Activated CD4-positive, alpha-beta T cell treated with anti-CD3 and anti-CD28 coated beads, Interleukin-2, amount 10 ng/mL, durations not matched to agents 24 days and 14 days (primary cell): ENCODE results near the gene L3HYPDH. TPM values are rescaled to one million over a fixed set of nuclear protein-coding genes. Genes with fewer than 3 reads are reported as not detected.

ENCODE experiments used
- DNase-seq: peaks from one replicate; pipeline ENCODE4 v3.0.0; 2022
- H3K27ac Mint-ChIP-seq: one replicate; pipeline ENCODE4 v1.8.0; 2022; ENCODE audit warnings: mild to moderate bottlenecking, mixed read lengths
- H3K27me3 Mint-ChIP-seq: one replicate; pipeline ENCODE4 v1.8.0; 2022; ENCODE audit warnings: mixed read lengths
- H3K36me3 Mint-ChIP-seq: one replicate; pipeline ENCODE4 v1.8.0; 2022; ENCODE audit warnings: low read depth, mild to moderate bottlenecking, mixed read lengths
- H3K4me1 Mint-ChIP-seq: one replicate; pipeline ENCODE4 v1.8.0; 2021; ENCODE audit warnings: mixed read lengths
- H3K4me3 Mint-ChIP-seq: one replicate; pipeline ENCODE4 v1.8.0; 2022; ENCODE audit warnings: mild to moderate bottlenecking, moderate library complexity, mixed read lengths
- H3K9me3 Mint-ChIP-seq: one replicate; pipeline ENCODE4 v1.8.0; 2021; ENCODE audit warnings: mixed read lengths
- intact Hi-C: fragments of 100-400 bp; cut with micrococcal nuclease; formaldehyde crosslinking; loops from one replicate; pipeline ENCODE4 v1.15.1; 2023
- total RNA-seq: library from RNA; stranded (reverse); gene quantifications from 2 replicates; pipeline ENCODE4 v1.2.3, GENCODE V29; 2022

L3HYPDH gene
- total RNA-seq, 1 donor from 2014 or later: 20.8 TPM

DNA sequence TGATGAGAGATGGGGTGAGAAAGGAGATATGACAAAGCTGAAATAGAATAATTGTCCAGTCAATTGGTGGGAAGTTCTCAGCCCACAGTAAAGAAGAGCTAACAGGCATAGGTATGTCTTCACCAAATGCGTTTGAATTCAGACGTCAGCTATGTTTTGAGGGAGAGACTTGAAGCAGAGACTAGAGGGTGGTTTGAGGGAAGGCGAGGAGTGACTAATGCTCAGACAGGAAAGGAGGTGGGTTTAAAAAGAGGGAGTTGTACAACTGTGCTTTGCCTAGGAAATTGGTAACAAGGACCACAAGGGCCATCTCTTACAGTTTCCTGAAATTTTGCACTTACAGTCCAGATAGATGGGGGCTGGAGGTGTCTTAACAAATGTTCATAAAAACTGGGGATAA, 6.5 kb upstream of the L3HYPDH start:
- H3K4me3 Mint-ChIP-seq: no peak overlapping the region
- intact Hi-C loops: no loop called here
- DNase-seq: no peak
- peaks cover 26% of the 10 kb centered on the region for H3K4me1 Mint-ChIP-seq
- H3K36me3 Mint-ChIP-seq: peaks cover 64% of the 10 kb centered on the region
- no peaks in the 10 kb centered on the region for H3K9me3 Mint-ChIP-seq
- H3K27ac Mint-ChIP-seq: no peak overlapping the region
- H3K27me3 Mint-ChIP-seq: no peaks in the 10 kb centered on the region

DNA sequence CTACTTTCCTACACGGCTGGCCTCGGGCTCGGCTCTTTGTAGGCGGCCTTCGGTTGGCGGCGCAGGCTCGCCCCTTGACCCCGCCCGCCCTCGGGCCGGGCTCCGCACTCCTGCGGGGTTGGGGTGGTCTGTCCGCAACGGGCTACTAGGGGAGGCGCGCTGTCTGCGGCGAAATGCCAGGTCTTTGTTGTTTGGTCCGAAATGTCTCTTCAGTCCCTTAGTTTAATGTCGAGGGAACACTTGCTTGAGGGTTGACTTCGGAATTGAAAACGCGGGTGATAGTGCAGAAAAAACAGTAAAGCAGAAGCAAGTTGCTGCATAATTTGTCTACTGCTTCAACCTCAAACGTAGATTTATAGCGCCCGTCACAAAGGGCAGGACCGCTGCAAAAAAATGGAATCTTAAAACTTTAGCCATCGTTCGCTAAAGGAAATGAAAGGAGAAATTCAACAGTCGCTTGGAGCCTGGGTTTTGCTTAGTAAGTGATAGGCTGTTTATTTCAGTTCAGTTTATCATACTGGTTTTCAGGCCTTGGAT, 499 bp upstream of the L3HYPDH start:
- Mint-ChIP-seq H3K27me3 (no peaks in the 10 kb centered on the region), H3K36me3 (peaks cover 30% of the 10 kb centered on the region), H3K4me1 (peaks cover 55% of the 10 kb centered on the region), H3K4me3 (peak overlapping the region; percentile 96), H3K27ac (peak overlapping the region; percentile 93), H3K9me3 (no peaks in the 10 kb centered on the region)
- no peak for DNase-seq
- intact Hi-C loops: loop anchor here (1.0 to 10.0 kb wide), 8 partner anchors 20 to 1498 kb away; partner anchors contain the start of genes DAAM1, DACT1, DHRS7 and KIAA0586

DNA sequence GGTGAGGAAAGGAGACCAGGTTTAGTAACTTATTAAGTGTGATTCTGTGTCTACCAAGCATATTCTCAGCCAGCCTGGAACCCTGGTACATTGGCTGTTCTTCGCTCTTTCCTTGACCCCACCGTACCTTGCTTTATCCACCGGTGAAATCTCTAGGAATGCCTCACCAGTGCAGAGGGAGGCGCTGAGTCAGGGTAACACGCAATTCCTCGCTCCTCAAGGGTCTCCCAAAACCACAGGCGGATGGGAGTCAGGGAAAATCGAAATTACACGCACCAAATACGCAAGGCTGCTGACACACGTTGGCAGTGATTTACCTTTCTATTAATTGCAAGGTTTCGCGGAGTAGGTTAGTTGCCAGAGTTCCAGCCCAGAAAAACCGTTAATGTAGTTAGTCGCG, 845 bp downstream of the L3HYPDH start:
- Mint-ChIP-seq H3K27me3 (no peaks in the 10 kb centered on the region), H3K27ac (peak overlapping the region; percentile 93), H3K4me3 (peak overlapping the region; percentile 96), H3K36me3 (peaks cover 26% of the 10 kb centered on the region), H3K4me1 (peaks cover 49% of the 10 kb centered on the region), H3K9me3 (no peaks in the 10 kb centered on the region)
- DNase-seq: no peak
- intact Hi-C loops: loop anchor here (5.0 to 10.0 kb wide), 4 partner anchors 609 to 1499 kb away; partner anchors contain the start of genes DHRS7, PCNX4, PPM1A and SLC38A6

DNA sequence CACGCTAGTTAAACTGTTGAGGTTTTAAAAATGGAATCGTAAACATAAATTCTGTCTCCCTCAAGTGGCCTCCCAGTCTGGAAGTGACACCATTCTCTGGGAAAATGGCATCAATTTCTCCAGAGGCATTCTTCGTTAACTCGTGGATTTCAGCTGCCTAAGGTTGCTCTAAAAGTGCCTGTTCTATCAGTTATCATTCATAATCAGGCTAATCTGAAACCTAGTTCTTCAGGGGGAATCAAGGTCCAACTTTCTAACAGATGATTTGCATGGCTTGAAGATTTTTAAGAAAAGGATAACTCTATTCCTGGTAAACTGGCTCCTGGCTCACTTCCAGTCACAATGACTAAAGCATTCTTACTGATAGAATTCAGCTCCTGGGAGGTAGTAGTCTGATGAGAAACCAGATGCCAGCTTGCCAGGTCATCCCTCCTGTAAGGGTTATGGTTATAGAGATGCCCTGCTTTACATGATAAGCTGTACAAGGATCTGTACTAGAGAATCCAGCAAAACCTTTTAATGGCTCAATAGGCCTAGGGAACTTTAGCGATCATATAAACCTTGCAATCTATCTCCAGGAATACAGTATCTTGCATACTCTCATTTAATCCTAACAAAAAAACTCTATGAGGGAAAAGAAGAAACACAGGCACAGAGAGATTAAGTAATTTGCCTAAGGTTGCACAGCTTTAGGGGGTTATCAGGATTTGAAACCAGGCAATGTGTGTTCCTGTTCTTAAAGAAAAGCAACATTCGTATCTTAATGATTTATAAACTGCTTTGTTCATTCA, 1.5 kb downstream of the L3HYPDH start:
- H3K27me3 Mint-ChIP-seq: no peaks in the 10 kb centered on the region
- peak overlapping the region; percentile 96 for H3K4me3 Mint-ChIP-seq
- H3K27ac Mint-ChIP-seq: peak overlapping the region; percentile 93
- H3K36me3 Mint-ChIP-seq: peaks cover 21% of the 10 kb centered on the region
- DNase-seq: no peak
- peaks cover 47% of the 10 kb centered on the region for H3K4me1 Mint-ChIP-seq
- intact Hi-C loops: loop anchor here (5.0 to 10.0 kb wide), 4 partner anchors 610 to 1500 kb away; partner anchors contain the start of genes DHRS7, PCNX4, PPM1A and SLC38A6
- H3K9me3 Mint-ChIP-seq: no peaks in the 10 kb centered on the region

DNA sequence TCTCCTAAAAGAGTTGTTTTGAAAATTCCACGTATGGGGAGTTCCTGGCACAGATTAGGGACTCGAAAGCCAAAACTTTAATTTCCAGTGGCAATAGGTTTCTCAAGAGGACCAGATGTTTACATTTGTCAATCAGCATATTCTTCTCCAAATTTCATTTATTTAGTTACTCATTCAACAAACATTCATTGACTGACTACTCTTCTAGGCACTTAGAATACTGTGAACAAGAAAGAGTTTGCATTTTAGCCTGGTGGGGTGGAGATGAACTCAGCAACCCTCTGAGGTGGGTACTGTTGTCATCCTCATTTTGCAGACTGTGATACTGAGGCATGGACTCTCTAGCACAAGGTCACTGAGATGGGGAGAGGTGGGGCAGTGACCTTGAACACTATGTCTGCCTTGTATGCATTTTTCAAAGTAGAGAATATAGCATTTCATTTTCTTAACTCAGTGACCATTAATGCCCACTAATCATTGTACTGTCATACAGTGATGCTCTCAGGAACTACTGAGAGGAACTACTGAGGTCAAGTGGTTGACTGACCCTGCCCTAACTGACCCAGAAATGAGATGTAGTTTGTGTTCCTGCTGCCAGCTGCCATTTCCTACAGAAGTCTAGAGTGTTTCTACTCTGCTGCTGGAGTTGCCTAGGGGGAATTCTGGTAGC, 2.2 kb downstream of the L3HYPDH start:
- H3K27ac Mint-ChIP-seq: no peak overlapping the region
- peaks cover 48% of the 10 kb centered on the region for H3K4me1 Mint-ChIP-seq
- peak overlapping the region; percentile 96 for H3K4me3 Mint-ChIP-seq
- H3K27me3 Mint-ChIP-seq: no peaks in the 10 kb centered on the region
- H3K36me3 Mint-ChIP-seq: peaks cover 23% of the 10 kb centered on the region
- H3K9me3 Mint-ChIP-seq: no peaks in the 10 kb centered on the region
- no peak for DNase-seq
- intact Hi-C loops: loop anchor here (5.0 to 10.0 kb wide), 4 partner anchors 610 to 1500 kb away; partner anchors contain the start of genes DHRS7, PCNX4, PPM1A and SLC38A6

DNA sequence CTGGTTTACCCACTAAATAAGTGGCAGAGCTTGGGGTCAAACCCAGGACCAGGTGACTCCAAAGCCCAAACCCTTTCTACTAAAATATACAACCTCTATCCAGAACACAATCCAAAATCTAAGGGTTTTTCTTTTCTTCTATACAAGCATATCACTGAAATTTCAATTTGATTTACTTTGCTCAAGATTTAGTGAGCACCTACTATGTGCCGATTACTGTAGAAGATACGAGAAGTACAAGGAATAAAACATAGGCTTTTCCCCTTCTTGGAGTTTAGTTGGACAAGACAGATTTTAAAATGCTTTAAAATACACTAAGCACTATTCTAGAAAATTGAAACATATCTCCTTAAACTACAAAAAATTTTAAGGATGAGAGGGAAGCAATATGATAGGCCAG, 2.8 kb downstream of the L3HYPDH start:
- peaks cover 49% of the 10 kb centered on the region for H3K4me1 Mint-ChIP-seq
- no peak overlapping the region for H3K27ac Mint-ChIP-seq
- H3K27me3 Mint-ChIP-seq: no peaks in the 10 kb centered on the region
- no peak for DNase-seq
- peaks cover 28% of the 10 kb centered on the region for H3K36me3 Mint-ChIP-seq
- intact Hi-C loops: loop anchor here (5.0 to 10.0 kb wide), 4 partner anchors 611 to 1501 kb away; partner anchors contain the start of genes DHRS7, PCNX4, PPM1A and SLC38A6
- H3K9me3 Mint-ChIP-seq: no peaks in the 10 kb centered on the region
- peak overlapping the region; percentile 51 for H3K4me3 Mint-ChIP-seq

DNA sequence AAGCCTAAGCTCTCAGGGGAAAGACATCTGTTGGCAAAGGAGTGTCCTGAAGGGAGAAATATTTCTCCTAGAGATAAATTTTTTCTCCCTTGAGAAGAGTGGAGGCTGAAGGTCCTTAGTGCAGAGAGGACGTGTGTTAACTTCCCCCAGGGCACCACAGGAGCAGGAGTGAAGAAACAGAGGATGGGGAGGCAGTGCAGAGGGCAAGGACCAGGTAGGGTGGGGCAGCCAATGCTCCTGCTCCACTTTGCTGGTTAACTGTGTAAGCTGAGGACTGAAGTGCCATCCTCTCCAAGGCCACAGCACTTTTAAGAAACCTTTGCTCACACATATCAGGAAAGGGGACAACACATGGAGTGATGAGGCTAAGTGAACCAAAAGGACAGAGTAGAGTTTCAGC, 4.0 kb downstream of the L3HYPDH start:
- Mint-ChIP-seq H3K27me3 (no peaks in the 10 kb centered on the region), H3K27ac (no peak overlapping the region), H3K9me3 (no peaks in the 10 kb centered on the region), H3K4me1 (peaks cover 42% of the 10 kb centered on the region), H3K36me3 (peaks cover 31% of the 10 kb centered on the region), H3K4me3 (peak overlapping the region; percentile 34)
- intact Hi-C loops: loop anchor here (5.0 to 10.0 kb wide), 4 partner anchors 612 to 1502 kb away; partner anchors contain the start of genes DHRS7, PCNX4, PPM1A and SLC38A6
- DNase-seq: no peak

DNA sequence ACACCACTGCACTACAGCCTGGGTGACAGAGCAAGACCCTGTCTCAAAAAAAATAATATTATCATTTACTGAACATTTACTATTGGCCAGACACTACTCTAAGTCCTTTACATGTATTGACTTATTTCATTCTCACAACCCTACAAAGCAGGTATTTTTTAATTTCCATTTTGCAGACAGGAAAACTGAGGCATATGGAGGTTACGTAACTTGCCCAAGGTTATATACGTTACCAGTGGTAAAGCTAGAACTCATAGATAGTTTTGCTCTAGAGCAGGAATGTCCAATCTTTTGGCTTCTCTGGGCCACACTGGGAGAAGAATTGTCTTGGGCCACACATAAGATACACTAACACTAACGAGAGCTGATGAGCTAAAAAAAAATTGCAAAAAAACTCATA, 5.7 kb downstream of the L3HYPDH start:
- H3K4me1 Mint-ChIP-seq: peaks cover 41% of the 10 kb centered on the region
- no peak for DNase-seq
- no peak overlapping the region for H3K4me3 Mint-ChIP-seq
- no peaks in the 10 kb centered on the region for H3K27me3 Mint-ChIP-seq
- peaks cover 41% of the 10 kb centered on the region for H3K36me3 Mint-ChIP-seq
- intact Hi-C loops: no loop called here
- no peak overlapping the region for H3K27ac Mint-ChIP-seq
- H3K9me3 Mint-ChIP-seq: no peaks in the 10 kb centered on the region

DNA sequence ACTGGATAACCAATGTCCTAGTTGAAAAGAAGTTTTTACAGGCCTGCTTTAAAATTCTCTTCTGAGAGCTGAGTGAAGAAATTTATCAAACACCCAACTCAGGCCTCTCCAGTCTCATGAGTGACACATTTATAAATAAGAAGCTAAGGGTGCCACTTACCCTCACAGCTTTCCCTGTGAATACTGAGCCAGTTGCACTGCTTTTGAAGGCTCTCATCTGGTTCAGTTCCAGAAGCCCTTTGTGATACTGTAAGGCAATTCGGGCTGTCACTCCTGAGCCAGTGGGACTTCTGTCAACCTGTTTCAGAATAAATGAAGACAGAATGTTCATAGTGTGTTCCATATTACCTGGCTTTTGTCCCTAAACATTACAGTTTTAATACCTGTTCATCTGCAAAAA, 8.5 kb downstream of the L3HYPDH start:
- H3K4me3 Mint-ChIP-seq: no peak overlapping the region
- no peaks in the 10 kb centered on the region for H3K27me3 Mint-ChIP-seq
- DNase-seq: no peak
- intact Hi-C loops: no loop called here
- no peak overlapping the region for H3K27ac Mint-ChIP-seq
- no peaks in the 10 kb centered on the region for H3K9me3 Mint-ChIP-seq
- peaks cover 44% of the 10 kb centered on the region for H3K36me3 Mint-ChIP-seq
- peaks cover 16% of the 10 kb centered on the region for H3K4me1 Mint-ChIP-seq

DNA sequence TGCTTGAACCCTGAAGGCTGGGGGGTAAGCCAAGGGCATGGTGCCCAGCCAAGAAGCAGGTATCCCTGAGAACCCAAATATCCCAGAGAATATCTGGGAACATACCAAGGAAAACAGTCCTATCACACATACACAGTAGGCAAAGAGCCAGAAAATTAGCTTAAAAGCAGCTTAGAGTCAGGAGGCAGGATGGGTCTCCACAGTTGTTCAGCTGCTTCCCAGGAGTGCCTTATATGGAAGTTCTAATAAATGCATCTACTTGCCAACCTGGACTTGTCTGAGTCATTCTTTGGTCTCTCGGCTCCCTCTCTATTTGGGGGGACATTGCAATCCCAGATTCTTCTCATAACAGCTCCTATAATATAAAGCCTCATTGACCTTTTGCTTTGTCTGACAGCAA, 10.0 kb downstream of the L3HYPDH start:
- H3K27me3 Mint-ChIP-seq: no peaks in the 10 kb centered on the region
- H3K36me3 Mint-ChIP-seq: peaks cover 35% of the 10 kb centered on the region
- H3K27ac Mint-ChIP-seq: no peak overlapping the region
- H3K4me1 Mint-ChIP-seq: peaks cover 6% of the 10 kb centered on the region
- no peak for DNase-seq
- intact Hi-C loops: no loop called here
- H3K9me3 Mint-ChIP-seq: no peaks in the 10 kb centered on the region
- H3K4me3 Mint-ChIP-seq: no peak overlapping the region

DNA sequence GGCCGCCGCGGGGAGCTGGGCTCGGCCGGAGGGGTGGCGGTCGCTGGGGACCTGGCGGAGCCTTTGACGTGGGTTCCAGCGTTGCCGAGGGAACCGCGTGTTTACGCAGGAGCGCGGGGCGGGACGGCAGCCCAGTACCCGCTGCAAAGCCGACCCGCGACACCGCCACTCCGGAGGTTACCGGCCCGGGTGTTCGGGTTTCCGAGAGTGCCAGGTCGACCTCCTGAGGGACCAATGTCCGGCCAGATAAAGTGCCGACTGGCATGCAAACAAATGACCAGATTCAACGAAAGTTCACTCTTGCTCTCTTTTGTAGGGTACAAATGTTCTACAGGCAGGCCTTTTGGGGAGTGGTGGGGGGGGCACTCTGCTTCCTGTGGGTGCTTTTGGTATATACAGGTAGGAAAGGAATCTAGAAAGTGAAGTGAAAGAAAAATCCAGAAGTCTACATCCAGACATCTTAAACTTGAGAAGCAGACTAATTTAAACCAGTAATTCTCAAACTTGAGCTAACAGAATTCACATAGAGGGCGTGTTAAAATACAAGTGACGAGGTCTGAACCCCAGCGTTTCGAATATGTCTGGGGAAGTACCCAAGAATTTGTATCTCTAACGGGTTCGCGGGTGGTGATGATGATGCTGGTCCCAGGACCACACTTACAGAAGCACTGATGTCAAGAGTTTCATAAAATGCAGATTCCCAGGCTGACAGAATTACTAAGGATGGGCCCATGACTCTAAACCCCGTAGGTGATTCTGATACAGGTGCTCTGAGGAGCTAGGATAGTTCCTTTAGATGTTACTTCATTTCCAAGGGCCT, 18.7 kb downstream of the L3HYPDH start, which contains the start of gene GPR135:
GPR135 (minus strand) TSS at position 65 of the 820 bp plus-strand sequence. CDS start 154 bp downstream, outside the sequence.
- Mint-ChIP-seq H3K9me3 (no peaks in the 10 kb centered on the region), H3K27ac (peak within 1 kb of the TSS; percentile 80), H3K4me3 (peak within 1 kb of the TSS; percentile 86), H3K4me1 (peaks cover 6% of the 10 kb centered on the region), H3K36me3 (no peaks in the 10 kb centered on the region), H3K27me3 (peaks cover 10% of the 10 kb centered on the region)
- intact Hi-C loops: no loop called here
- peak; percentile 54 for DNase-seq

DNA sequence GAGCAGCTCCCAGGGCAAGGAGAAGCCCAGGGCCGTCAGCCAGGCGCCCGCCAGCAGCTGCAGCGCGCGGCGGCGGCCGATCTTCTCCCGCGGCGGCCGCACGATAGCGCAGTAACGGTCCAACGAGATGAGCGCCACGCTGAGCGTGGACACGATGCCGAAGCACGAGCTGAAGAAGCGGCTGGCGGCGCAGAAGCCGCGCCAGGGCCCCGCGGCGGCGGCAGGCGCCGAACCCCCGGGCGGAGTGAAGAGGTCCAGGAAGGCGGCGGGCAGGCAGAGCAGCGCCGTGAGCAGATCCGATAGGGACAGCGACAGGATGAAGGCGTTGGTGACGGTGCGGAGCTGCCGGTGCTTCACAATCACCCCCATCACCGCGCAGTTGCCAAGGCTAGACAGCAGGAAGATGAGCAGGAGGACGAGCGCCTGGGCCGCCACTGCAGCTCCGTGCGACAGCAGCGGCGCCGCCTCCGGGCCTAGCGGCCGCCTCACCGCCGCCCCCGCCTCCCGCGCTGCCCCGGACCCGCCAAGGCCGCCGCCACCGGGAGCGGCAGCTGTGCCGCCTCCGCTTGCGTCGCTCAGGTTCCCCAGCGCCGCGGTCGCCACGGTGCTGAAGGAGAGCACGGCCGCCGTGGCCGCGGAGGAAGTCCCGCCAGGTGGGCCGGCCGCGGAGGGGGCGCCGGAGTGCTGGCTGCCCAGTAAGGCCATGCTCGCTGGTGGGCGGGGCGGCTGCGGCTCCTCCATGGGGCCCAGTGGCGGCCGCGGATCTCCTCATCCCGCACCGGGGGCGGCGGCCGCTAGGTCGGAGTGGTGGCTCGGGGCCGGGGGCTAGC, 19.5 kb downstream of the L3HYPDH start:
- peaks cover 2% of the 10 kb centered on the region for H3K36me3 Mint-ChIP-seq
- peak overlapping the region; percentile 54 for H3K27ac Mint-ChIP-seq
- H3K4me1 Mint-ChIP-seq: peaks cover 6% of the 10 kb centered on the region
- H3K9me3 Mint-ChIP-seq: no peaks in the 10 kb centered on the region
- intact Hi-C loops: loop anchor here (1.0 kb wide), 1 partner anchor 20 kb away; the partner anchor contains the start of genes JKAMP and L3HYPDH
- peak overlapping the region; percentile 86 for H3K4me3 Mint-ChIP-seq
- H3K27me3 Mint-ChIP-seq: peaks cover 13% of the 10 kb centered on the region
- DNase-seq: peak; percentile 85
